Astrocyte of the spinal cord (primary cell): ENCODE results near the gene UBE3B.

Experiments used
- DNase-seq: peaks from one replicate; pipeline ENCODE4 v3.0.0; 2011; ENCODE audit warnings: low read depth, low spot score
- H3K4me3 ChIP-seq: 2 replicates; pipeline ENCODE4 v1.5.1; 2011; ENCODE audit warnings: low read depth, mild to moderate bottlenecking, low read length, moderate library complexity
- in situ Hi-C: cut with HindIII; loops from 2 replicates; pipeline ENCODE4 v1.10.0; 2017; ENCODE audit warnings: low sequenced_read_pairs
- TF ChIP-seq, protein P1 (sequence below): IDR thresholded peaks from 2 replicates; pipeline ENCODE4 v1.5.1; 2012; ENCODE audit warnings: low read depth, mild to moderate bottlenecking, low read length, inconsistent platforms

Gene UBE3B

DNA sequence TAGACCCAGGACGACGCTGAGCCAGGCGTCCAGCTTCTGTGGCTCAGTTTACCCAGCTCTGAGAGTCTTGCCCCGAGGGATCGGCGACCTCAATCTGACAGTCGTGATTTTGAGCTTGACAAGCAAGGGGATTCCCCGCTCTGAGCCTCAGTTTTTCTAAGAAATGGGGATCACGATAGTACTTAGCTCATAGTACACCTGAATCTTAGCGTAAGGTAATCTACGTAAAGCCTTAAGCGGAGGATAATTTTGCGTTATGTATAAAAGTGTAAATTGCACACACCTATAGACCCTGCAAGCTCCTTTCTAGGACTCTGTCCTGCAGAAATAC is 96.4 kb downstream of the UBE3B start:
- in situ Hi-C loops, result no loop called here
- H3K4me3 ChIP-seq, result peak overlapping the region; percentile 89
- TF ChIP-seq, protein P1, sequence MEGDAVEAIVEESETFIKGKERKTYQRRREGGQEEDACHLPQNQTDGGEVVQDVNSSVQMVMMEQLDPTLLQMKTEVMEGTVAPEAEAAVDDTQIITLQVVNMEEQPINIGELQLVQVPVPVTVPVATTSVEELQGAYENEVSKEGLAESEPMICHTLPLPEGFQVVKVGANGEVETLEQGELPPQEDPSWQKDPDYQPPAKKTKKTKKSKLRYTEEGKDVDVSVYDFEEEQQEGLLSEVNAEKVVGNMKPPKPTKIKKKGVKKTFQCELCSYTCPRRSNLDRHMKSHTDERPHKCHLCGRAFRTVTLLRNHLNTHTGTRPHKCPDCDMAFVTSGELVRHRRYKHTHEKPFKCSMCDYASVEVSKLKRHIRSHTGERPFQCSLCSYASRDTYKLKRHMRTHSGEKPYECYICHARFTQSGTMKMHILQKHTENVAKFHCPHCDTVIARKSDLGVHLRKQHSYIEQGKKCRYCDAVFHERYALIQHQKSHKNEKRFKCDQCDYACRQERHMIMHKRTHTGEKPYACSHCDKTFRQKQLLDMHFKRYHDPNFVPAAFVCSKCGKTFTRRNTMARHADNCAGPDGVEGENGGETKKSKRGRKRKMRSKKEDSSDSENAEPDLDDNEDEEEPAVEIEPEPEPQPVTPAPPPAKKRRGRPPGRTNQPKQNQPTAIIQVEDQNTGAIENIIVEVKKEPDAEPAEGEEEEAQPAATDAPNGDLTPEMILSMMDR, result no peak
- no peak for DNase-seq

- H3K4me3 ChIP-seq, result no peak overlapping the region
- in situ Hi-C loops, result no loop called here
- DNase-seq, result no peak
- TF ChIP-seq, protein P1, result no peak
Observed at GRCh38 chr12:109575683-109576082, 98.2 kb downstream of the UBE3B start.

- H3K4me3 ChIP-seq, result no peak overlapping the region
- no peak for DNase-seq
- TF ChIP-seq, protein P1, result no peak
- in situ Hi-C loops, result no loop called here
Observed at GRCh38 chr12:109577311-109577710, 99.9 kb downstream of the UBE3B start.

- no peak for DNase-seq
- no peak overlapping the region for H3K4me3 ChIP-seq
- TF ChIP-seq, protein P1, result no peak
- in situ Hi-C loops, result no loop called here
Observed at GRCh38 chr12:109578330-109578927, 101.0 kb downstream of the UBE3B start.

DNA sequence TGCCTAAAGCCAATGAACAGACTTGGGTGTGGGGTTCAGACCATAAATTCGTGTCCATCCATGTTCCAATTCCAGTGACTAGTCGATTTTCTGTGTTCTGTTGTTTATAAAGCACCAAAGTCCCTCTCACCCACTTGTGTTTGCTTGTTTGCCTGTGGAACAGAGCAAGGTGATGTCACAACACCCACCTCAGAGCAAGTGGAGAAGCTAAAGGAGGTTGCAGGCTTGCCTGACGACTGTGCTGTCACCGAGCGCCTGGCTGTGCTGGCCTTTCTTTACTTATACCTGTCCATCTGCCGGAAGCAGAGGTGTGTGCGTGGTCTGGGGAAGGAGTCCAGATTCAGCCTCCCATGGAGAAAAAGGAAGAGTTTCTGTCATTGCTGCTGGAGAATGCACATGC is 102.2 kb downstream of the UBE3B start:
- DNase-seq, result no peak
- in situ Hi-C loops, result no loop called here
- H3K4me3 ChIP-seq, result no peak overlapping the region
- TF ChIP-seq, protein P1, result no peak

GRCh38 chr12:109580272-109580671 is 102.8 kb downstream of the UBE3B start:
- DNase-seq, result no peak
- in situ Hi-C loops, result no loop called here
- no peak overlapping the region for H3K4me3 ChIP-seq
- TF ChIP-seq, protein P1, result no peak
